Effector CD4-positive, alpha-beta T cell (primary cell): ENCODE results near the gene PITPNC1.
"Not testable (repeated sequence)": the region's sequence is repeated elsewhere in the genome, so short reads cannot be mapped to it uniquely, and the experiment has no call there.

Experiments used
- DNase-seq: peaks from one replicate; pipeline ENCODE4 v3.0.0-alpha.2; 2020

PITPNC1 gene

DNA sequence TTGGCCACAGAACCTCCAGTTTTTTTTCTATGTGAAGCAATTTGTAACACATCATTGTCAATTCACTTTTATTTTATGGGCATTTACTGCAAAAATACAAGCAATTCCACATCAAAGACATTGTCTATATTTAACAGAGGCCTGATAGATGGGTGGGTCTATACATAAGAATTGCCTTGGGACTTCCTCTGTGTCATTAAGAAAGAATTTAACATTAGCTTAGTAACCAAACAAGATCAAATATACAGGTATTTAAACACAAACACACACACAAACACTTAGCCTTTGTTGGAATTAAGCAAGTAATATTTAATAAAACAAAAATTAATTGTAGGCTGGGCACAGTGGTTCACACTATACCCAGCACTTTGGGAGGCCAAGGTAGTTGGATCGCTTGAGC is 4.3 kb upstream of the PITPNC1 start:
- no peak for DNase-seq

DNA sequence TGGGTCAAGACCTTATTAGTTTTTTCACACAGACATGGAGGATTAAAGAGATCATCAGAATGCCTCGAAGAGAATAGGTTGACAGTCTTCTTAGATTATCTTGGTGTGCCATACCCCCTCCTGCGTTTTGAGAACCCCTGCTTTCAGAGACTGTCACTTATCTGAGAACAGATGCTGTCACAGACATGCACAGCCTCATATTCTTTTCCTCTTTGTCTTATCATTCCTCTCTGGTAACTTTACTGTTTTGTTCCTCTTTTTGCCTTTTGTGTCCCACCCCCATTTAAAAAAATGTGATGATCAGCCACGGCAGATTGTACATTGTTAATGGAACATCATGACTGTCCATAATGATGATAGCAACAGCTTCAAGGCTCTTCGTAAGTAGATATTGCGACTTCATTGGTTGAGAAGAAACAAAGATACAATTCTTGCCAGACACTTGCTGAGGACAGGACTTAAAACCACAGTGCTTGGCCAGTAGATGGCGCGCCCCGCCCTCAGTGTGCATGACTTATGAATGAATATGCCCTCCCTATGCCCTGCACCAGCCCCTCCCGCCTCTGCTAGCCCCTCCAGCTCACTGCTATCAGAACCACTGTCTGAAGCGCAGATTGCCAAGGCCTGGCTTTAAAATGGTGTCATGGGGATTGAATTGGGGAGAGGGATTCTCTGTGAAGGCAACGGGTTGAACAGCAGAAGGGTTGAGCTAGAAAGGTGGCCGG is 2.6 kb upstream of the PITPNC1 start:
- DNase-seq: peak; percentile 88

- DNase-seq: no peak
Measured at GRCh38 chr17:67375054-67375427, 2.0 kb upstream of the PITPNC1 start.

DNA sequence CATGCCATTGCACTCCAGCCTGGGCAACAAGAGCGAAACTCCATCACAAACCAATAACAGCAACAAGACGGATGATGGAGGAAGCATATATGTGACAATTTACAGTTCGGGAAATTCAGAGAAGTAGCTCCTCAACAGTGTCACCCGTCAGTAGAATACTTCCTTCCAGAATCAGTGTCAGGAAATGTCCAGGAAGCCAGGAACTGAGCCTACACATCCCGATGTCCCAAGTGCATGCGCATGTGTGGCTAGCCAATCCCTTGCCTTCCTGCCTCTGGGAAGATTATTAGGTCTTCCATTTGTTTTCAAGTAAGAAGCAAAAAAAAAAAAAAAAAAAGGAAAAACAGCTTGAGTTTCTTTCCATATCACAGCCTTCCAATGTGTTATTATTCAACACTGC is 1.4 kb upstream of the PITPNC1 start:
- no peak for DNase-seq

DNA sequence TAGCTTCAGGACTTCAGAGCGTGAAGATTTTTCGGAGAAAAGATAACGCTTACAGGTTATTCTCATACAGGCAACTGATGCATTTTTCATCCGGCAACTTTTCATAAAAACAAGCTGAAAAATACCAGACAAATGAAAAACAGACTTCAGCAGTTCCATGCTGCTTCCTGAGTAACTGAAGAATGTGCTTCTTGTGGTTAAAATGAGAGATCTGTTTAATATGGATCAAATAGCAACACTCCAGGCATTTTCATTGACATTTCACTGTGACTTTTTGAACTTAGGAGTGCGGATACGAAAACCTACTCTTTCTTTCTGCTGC is 705 bp upstream of the PITPNC1 start:
- DNase-seq: no peak

GRCh38 chr17:67377488-67378453 is 690 bp downstream of the PITPNC1 start:
- DNase-seq: peak; percentile 46

- DNase-seq: peak; percentile 72
Measured at GRCh38 chr17:67378454-67379250, 1.6 kb downstream of the PITPNC1 start.

DNA sequence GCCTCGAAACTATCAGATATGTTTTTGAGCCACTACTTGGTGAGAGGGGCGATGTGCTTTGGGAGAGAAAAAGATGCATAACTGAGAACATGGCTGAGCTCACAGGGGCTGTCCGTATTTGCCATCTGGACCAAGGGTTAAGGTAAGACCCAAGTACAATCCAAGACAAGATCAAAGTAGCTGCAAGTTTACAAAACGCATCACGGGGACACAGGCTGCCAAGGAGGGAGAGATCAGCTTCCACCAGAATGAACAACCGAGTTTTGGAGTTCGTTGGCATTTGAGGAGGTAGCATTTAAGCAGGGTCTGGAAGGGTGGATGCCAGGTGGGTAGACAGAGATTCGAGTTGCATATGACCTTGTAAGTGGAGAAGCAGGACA is 2.2 kb downstream of the PITPNC1 start:
- no peak for DNase-seq

DNA sequence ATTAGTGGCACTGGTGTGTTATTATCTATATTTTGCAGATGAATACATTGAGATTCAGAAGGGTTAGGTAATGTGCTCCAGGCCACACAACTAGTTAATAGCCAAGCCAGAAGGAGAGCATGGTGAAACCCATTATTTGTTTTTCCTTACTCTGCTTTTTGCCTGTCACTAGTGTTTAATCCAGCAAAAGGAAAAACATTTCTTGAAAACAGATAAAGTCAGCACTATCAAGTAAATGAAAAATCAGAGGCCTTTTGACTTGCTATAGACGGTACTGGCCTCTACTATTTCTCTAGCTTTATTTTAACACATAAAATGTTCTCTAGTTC is 4.8 kb downstream of the PITPNC1 start:
- DNase-seq: no peak

DNA sequence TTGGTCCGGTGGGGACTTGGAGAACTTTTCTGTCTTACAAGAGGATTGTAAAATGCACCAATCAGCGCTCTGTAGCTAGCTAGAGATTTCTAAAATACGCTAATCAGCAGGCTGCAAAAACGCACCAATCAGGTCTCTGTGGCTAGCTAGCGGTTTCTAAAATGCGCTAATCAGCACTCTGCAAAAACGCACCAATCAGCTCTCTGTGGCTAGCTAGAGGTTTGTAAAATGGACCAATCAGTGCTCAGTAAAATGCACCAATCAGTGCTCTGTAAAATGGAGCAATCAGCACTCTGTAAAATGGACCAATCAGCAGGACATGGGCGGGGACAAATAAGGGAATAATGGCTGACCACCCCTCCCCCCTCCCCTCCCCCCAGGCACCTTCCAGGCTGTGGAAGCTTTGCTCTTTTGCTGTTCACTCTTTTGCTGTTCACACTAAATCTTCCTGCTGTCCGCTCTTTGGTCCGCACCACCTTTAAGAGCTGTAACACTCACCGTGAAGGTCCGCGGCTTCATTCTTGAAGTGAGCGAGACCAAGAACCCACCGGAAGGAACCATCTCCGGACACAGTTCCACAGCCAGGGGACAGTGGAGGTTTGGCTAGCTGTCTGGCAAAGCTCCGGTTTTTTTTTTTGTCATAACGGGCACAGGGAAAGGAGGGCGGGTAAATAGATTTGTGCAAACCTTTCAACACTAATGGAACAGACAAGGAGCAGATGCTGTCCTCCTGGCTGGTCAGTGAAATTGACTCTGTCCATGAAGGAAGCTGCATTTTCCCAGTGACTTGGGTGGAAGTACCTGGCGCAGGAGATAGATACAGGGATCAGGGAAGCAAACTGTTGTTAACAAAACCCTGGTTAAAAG is 8.3 kb downstream of the PITPNC1 start:
- no peak for DNase-seq

GRCh38 chr17:67386965-67387551 is 10.0 kb downstream of the PITPNC1 start:
- peak; percentile 57 for DNase-seq

DNA sequence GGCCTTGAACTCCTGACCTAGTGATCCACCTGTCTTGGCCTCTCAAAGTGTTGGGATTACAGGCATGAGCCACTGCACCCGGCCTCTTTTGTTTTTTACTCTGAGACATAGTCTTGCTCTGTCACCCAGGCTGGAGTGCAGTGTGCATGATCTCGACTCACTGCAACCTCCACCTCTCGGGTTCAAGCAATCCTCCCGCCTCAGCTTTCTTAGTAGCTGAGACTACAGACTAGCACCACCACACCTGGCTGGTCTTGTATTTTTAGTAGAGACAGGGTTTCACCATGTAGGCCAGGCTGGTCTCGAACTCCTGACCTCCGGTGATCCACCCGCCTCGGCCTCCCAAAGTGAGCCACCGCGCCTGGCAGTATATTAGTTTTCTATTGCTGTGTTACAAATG is 11.5 kb downstream of the PITPNC1 start:
- not testable (repeated sequence) for DNase-seq

DNA sequence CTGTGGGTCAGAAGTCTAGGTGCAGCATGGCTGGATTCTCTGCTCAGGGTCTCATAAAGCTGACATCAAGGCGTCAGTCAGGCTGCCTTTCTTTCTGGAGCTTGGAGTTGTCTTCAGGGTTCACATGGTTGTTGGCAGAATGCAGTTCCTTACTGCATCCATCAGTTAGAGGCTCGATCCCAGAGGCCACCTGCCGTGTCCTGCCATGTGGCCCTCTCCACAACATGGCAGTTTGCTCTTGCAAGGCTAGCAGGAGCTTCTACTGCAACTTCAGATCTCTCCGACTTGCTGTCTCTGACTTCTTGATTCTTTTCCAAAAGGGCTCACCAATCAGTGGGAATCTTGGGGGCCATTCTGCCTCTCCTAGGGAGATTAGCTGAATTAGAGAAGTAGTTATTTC is 11.9 kb downstream of the PITPNC1 start:
- DNase-seq: no peak

DNA sequence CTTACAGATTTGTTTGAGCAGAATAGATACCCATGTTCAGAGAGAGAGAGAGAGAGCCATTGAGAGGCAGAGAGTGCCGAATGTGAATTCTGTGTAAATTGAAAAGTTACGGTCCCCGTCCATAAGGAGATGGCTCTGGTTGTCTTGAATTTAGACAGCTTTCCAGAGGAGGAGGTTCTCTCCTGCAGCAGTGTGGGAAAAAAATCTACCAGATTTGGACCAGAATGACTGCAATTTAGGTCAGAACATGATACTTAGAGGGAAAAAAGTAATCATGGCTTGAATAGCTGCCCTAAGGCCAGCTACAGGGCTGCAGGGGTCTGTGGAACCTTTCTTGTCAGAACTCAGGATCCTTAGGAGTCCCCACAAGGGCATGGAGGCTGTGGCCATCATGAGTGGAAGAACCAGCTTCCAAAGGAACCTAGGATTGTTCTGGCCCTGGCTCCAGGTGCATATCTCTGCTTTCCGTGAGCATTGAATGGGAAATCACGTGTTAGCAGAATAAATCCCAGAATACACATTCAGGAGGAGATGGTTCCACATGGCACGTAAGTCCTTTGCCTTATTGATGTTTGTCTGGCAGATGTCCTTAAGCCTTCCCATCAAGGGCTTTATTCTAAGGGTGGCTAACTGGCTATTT is 13.0 kb downstream of the PITPNC1 start:
- no peak for DNase-seq

GRCh38 chr17:67390646-67391361 is 13.7 kb downstream of the PITPNC1 start:
- peak; percentile 46 for DNase-seq

- no peak for DNase-seq
Measured at GRCh38 chr17:67392111-67392510, 15.0 kb downstream of the PITPNC1 start.

DNA sequence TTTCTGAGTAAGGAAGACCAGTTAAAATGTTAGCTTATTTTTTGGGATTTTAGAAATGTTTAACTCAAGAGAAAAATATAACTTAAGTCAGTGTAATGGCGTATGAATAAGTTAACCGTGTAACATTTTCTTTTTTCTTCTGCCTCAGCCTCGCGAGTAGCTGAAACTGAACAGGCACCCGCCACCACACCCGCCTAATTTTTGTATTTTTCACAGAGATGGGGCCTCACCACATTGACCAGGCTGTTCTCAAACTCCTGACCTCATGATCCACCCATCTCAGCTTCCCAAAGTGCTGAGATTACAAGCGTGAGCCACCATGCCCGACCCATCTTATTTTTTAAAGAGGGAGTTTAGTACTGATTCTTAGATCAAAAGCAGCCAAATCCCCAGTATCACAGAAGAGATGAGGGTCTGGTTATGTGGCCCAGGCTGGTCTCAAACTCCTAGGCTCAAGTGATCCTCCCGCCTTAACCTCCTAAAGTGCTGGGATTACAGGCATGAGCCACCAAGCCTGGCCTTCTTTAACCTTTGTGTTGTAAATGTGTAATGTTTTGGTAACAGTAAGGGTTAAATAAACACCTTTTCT is 16.8 kb downstream of the PITPNC1 start:
- DNase-seq: no peak

DNA sequence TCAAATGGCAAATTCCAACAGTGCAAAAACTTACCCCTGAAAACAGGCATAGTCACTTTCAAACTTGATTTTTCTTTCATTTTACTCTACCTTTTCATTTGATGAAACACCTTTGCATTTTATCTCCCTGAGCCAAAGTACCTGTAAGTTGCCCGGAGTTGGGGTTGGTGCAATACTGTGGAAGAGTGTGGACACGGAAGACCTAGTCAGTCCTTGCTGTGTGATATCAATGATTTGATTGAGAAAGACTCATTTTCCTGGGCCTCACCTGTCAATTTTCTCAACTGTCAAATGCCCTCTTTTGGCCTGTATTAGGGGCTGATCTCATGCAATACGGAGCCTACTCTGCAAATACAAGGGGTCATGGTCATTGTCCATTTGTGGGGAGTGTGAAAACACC is 22.6 kb downstream of the PITPNC1 start:
- DNase-seq: no peak

GRCh38 chr17:67400193-67400592 is 23.1 kb downstream of the PITPNC1 start:
- DNase-seq: no peak

GRCh38 chr17:67401106-67401505 is 24.0 kb downstream of the PITPNC1 start:
- no peak for DNase-seq
